22Rv1 (cell line): Measurements from ENCODE around the gene FANK1.

ENCODE experiments used
- ZFX ChIP-seq: fragments of 450-650 bp; IDR thresholded peaks from 2 replicates; pipeline ENCODE4 v1.6.1; 2017; ENCODE audit warnings: antibody characterized with exemption, borderline replicate concordance
- TF ChIP-seq, protein P1 (sequence below): fragments of 450-650 bp; IDR thresholded peaks from 2 replicates; pipeline ENCODE4 v1.5.1; 2017; ENCODE audit warnings: mild to moderate bottlenecking

- TF ChIP-seq, protein P1, sequence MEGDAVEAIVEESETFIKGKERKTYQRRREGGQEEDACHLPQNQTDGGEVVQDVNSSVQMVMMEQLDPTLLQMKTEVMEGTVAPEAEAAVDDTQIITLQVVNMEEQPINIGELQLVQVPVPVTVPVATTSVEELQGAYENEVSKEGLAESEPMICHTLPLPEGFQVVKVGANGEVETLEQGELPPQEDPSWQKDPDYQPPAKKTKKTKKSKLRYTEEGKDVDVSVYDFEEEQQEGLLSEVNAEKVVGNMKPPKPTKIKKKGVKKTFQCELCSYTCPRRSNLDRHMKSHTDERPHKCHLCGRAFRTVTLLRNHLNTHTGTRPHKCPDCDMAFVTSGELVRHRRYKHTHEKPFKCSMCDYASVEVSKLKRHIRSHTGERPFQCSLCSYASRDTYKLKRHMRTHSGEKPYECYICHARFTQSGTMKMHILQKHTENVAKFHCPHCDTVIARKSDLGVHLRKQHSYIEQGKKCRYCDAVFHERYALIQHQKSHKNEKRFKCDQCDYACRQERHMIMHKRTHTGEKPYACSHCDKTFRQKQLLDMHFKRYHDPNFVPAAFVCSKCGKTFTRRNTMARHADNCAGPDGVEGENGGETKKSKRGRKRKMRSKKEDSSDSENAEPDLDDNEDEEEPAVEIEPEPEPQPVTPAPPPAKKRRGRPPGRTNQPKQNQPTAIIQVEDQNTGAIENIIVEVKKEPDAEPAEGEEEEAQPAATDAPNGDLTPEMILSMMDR = no peak
- TF ChIP-seq ZFX = no peak
Measured at GRCh38 chr10:126042906-126043305, 146.5 kb downstream of the FANK1 start.
